GM23338 (cell line): ENCODE data around the gene LRMDA.

ENCODE experiments used
- CREB1 ChIP-seq: fragments of 250-450 bp; sonication (Bioruptor Pico); IDR thresholded peaks from 2 replicates; pipeline ENCODE4 v1.5.0; 2020; ENCODE audit warnings: low read depth, mild to moderate bottlenecking, moderate library complexity
- EZH2 ChIP-seq: fragments of 200-600 bp; sonication (generic); IDR thresholded peaks from one replicate; pipeline ENCODE4 v1.8.0; 2017; ENCODE audit warnings: antibody characterized with exemption, mild to moderate bottlenecking, low read depth; ENCODE audit not compliant: unreplicated experiment
- EZH2phosphoT487 ChIP-seq: fragments of 200-600 bp; sonication (generic); IDR thresholded peaks from one replicate; pipeline ENCODE4 v1.8.1; 2018; ENCODE audit warnings: antibody characterized with exemption; ENCODE audit not compliant: unreplicated experiment
- JUNB ChIP-seq: IDR thresholded peaks from one replicate; pipeline ENCODE4 v1.6.1; 2016; ENCODE audit warnings: antibody characterized with exemption; ENCODE audit not compliant: unreplicated experiment
- POLR2AphosphoS5 ChIP-seq: IDR thresholded peaks from 2 replicates; pipeline ENCODE4 v1.6.1; 2016; ENCODE audit warnings: antibody characterized with exemption, low read depth
- ZNF114 ChIP-seq: fragments of 250-450 bp; sonication (Bioruptor Pico); IDR thresholded peaks from 2 replicates; pipeline ENCODE4 v1.5.0; 2020; ENCODE audit warnings: mild to moderate bottlenecking, moderate library complexity
- TF ChIP-seq, protein P1 (sequence below), 2 experiments: fragments of 200-600 bp in 1 of 2; sonication (generic) in 1 of 2; conservative IDR thresholded peaks; 2 replicates each; pipeline versions ENCODE4 v1.5.1 to v1.6.1; 2016 to 2017; ENCODE audit warnings: antibody characterized with exemption in 2 of 2, low read depth in 2 of 2, mild to moderate bottlenecking in 2 of 2, moderate library complexity in 1 of 2
- TF ChIP-seq, protein P2 (sequence below): IDR thresholded peaks from one replicate; pipeline ENCODE4 v1.6.1; 2018; ENCODE audit warnings: antibody characterized with exemption; ENCODE audit not compliant: unreplicated experiment

GRCh38 chr10:75957314-75958120 is 526.1 kb downstream of the LRMDA start:
- TF ChIP-seq, protein P1, sequence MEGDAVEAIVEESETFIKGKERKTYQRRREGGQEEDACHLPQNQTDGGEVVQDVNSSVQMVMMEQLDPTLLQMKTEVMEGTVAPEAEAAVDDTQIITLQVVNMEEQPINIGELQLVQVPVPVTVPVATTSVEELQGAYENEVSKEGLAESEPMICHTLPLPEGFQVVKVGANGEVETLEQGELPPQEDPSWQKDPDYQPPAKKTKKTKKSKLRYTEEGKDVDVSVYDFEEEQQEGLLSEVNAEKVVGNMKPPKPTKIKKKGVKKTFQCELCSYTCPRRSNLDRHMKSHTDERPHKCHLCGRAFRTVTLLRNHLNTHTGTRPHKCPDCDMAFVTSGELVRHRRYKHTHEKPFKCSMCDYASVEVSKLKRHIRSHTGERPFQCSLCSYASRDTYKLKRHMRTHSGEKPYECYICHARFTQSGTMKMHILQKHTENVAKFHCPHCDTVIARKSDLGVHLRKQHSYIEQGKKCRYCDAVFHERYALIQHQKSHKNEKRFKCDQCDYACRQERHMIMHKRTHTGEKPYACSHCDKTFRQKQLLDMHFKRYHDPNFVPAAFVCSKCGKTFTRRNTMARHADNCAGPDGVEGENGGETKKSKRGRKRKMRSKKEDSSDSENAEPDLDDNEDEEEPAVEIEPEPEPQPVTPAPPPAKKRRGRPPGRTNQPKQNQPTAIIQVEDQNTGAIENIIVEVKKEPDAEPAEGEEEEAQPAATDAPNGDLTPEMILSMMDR (conservative IDR thresholded peaks at IDR 0.05; ENCODE audit: low read depth in 2 of 2) = no peak
- TF ChIP-seq POLR2AphosphoS5 (no peak), EZH2phosphoT487 (no peak), JUNB (no peak), EZH2 (no peak), ZNF114 (no peak), CREB1 (CRISPR knock-in tag) (no peak)
- TF ChIP-seq, protein P2, sequence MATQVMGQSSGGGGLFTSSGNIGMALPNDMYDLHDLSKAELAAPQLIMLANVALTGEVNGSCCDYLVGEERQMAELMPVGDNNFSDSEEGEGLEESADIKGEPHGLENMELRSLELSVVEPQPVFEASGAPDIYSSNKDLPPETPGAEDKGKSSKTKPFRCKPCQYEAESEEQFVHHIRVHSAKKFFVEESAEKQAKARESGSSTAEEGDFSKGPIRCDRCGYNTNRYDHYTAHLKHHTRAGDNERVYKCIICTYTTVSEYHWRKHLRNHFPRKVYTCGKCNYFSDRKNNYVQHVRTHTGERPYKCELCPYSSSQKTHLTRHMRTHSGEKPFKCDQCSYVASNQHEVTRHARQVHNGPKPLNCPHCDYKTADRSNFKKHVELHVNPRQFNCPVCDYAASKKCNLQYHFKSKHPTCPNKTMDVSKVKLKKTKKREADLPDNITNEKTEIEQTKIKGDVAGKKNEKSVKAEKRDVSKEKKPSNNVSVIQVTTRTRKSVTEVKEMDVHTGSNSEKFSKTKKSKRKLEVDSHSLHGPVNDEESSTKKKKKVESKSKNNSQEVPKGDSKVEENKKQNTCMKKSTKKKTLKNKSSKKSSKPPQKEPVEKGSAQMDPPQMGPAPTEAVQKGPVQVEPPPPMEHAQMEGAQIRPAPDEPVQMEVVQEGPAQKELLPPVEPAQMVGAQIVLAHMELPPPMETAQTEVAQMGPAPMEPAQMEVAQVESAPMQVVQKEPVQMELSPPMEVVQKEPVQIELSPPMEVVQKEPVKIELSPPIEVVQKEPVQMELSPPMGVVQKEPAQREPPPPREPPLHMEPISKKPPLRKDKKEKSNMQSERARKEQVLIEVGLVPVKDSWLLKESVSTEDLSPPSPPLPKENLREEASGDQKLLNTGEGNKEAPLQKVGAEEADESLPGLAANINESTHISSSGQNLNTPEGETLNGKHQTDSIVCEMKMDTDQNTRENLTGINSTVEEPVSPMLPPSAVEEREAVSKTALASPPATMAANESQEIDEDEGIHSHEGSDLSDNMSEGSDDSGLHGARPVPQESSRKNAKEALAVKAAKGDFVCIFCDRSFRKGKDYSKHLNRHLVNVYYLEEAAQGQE = no peak
